Keratinocyte (primary cell): ENCODE data around the gene PTPRT. TPM values are rescaled to one million over a fixed set of nuclear protein-coding genes. Genes with fewer than 3 reads are reported as not detected.

Source experiments
- DNase-seq: peaks from one replicate; pipeline ENCODE4 v3.0.0-alpha.2; 2011; ENCODE audit warnings: low read depth, missing footprints, low spot score
- FAIRE-seq: peaks from 2 replicates; lab custom pipeline; 2011; peaks lifted over from hg19 to GRCh38; lab: Jason Lieb, UNC
- H2AFZ ChIP-seq: 2 replicates; pipeline ENCODE4 v1.6.0; 2012; ENCODE audit warnings: low read length, control low read depth, inconsistent platforms; ENCODE audit not compliant: control insufficient read depth
- H3K27ac ChIP-seq: 2 replicates; pipeline ENCODE4 v1.5.1; 2011; ENCODE audit warnings: low read length; ENCODE audit not compliant: control insufficient read depth, insufficient read depth
- H3K27me3 ChIP-seq: 3 replicates; pipeline ENCODE4 v1.6.0; 2011; ENCODE audit warnings: low read length; ENCODE audit not compliant: control insufficient read depth, insufficient read depth; ENCODE audit errors: extremely low read depth
- H3K36me3 ChIP-seq, 2 experiments: 2 replicates in 1 of 2; 3 replicates in 1 of 2; pipeline ENCODE4 v1.5.1; 2011; ENCODE audit warnings: low read length in 2 of 2, mild to moderate bottlenecking in 1 of 2; ENCODE audit not compliant: control insufficient read depth in 2 of 2, insufficient read depth in 2 of 2; ENCODE audit errors: extremely low read depth in 1 of 2
- H3K4me1 ChIP-seq: 3 replicates; pipeline ENCODE4 v1.5.1; 2011; ENCODE audit warnings: low read length; ENCODE audit not compliant: control insufficient read depth, insufficient read depth; ENCODE audit errors: extremely low read depth
- H3K4me2 ChIP-seq: 3 replicates; pipeline ENCODE4 v1.6.0; 2011; ENCODE audit warnings: low read depth, low read length; ENCODE audit not compliant: control insufficient read depth, insufficient read depth; ENCODE audit errors: extremely low read depth
- H3K4me3 ChIP-seq, 3 experiments: fragments of 200-600 bp in 1 of 3; sonication (generic) in 1 of 3; 2 replicates in 2 of 3; 3 replicates in 1 of 3; pipeline ENCODE4 v1.5.1; 2011 to 2016; ENCODE audit warnings: low read length in 3 of 3, mild to moderate bottlenecking in 3 of 3, control low read depth in 2 of 3, inconsistent platforms in 1 of 3, low read depth in 1 of 3, mixed read lengths in 1 of 3, mixed run types in 1 of 3, moderate library complexity in 1 of 3; ENCODE audit not compliant: control insufficient read depth in 2 of 3, insufficient read depth in 2 of 3; ENCODE audit errors: extremely low read depth in 1 of 3
- H3K79me2 ChIP-seq: 2 replicates; pipeline ENCODE4 v1.6.0; 2012; ENCODE audit warnings: low read length; ENCODE audit not compliant: control insufficient read depth, insufficient read depth
- H3K9ac ChIP-seq: 3 replicates; pipeline ENCODE4 v1.6.0; 2011; ENCODE audit warnings: low read length; ENCODE audit not compliant: control insufficient read depth, insufficient read depth; ENCODE audit errors: extremely low read depth
- H3K9me1 ChIP-seq: 3 replicates; pipeline ENCODE4 v1.6.0; 2011; ENCODE audit warnings: low read length; ENCODE audit not compliant: control insufficient read depth, insufficient read depth; ENCODE audit errors: extremely low read depth
- H3K9me3 ChIP-seq: 2 replicates; pipeline ENCODE4 v1.5.1; 2012; ENCODE audit warnings: low read depth, low read length; ENCODE audit not compliant: control insufficient read depth
- H4K20me1 ChIP-seq: 3 replicates; pipeline ENCODE4 v1.6.0; 2011; ENCODE audit warnings: low read length; ENCODE audit not compliant: control insufficient read depth, insufficient read depth; ENCODE audit errors: extremely low read depth
- CTCF ChIP-seq, 3 experiments: IDR thresholded peaks in 1 of 3; conservative IDR thresholded peaks in 1 of 3; optimal IDR thresholded peaks in 1 of 3; 2 replicates in 2 of 3; 3 replicates in 1 of 3; pipeline versions ENCODE3 to v1.5.1; 2011; ENCODE audit warnings: low read length in 3 of 3, mild to moderate bottlenecking in 3 of 3, moderate library complexity in 2 of 3, control low read depth in 1 of 3, inconsistent platforms in 1 of 3; ENCODE audit not compliant: insufficient read depth in 2 of 3; ENCODE audit errors: extremely low read depth in 1 of 3
- EZH2 ChIP-seq: IDR thresholded peaks from one replicate; pipeline ENCODE4 v1.6.1; 2012; ENCODE audit warnings: inconsistent platforms, mild to moderate bottlenecking, low read length, moderate library complexity
- dilution Hi-C: fragments of 300-500 bp; cut with MboI; formaldehyde crosslinking; loops from one replicate; pipeline ENCODE4 v1.7.0; 2020; ENCODE audit warnings: low sequenced_read_pairs; ENCODE audit not compliant: extremely low pct_ligation_motif_present
- polyA plus RNA-seq, 5 experiments: library from polyadenylated mRNA; depleted of rRNA in 3 of 5; stranded (reverse) in 3 of 5; stranded (forward) in 1 of 5; unstranded in 1 of 5; fragments of >200 nt; gene quantifications; 1 replicate in 1 of 5; 2 replicates in 3 of 5; 3 replicates in 1 of 5; pipeline versions ENCODE4 v1.2.1 to v1.2.3, GENCODE V29; 2011 to 2012; ENCODE audit warnings: missing spikeins in 2 of 5, low read depth in 1 of 5, low replicate concordance in 1 of 5

Gene PTPRT
- polyA plus RNA-seq, 1 donor (not counting 4 experiments of a cell fraction or from before 2014, with no cell fraction given) = not detected

DNA sequence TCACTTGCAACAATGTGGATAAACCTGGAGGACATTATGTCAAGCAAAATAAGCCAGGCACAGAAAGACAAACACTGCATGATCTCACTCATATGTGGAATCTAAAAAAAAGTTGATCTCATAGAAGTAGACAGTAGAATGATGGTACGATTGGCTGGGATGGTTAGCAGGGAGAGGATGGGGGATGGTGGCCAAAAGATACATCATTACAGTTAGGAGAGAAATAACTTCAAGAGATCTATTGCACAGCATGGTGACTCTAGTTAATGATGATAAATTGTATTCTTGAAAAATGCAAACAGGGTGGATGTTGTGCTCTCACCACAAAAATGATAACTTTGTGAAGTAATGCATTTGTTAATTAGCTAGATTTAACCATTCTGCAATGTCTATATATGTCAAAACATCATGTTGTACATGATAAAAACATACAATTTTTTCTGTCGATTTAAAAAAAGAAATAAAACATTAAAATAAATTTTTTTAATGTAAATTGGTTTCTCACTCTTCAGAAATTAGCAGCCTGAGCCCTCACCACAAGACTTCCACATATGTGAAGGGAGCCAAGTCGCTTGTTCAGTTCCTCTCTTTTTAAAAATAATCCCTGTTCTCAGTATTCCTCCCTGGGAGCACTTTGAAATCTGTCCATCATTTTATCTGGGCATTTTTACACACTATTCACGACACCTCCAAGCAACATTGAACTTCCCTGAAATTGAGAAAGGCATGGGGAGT, 34.2 kb downstream of the PTPRT start:
- no peaks in the 10 kb centered on the region for H3K4me1 ChIP-seq
- H3K9ac ChIP-seq = no peak overlapping the region
- H2AFZ ChIP-seq = no peak overlapping the region
- no peak for TF ChIP-seq EZH2
- no peak for TF ChIP-seq CTCF (optimal IDR thresholded peaks at IDR 0.05 in 1 of 3, IDR thresholded peaks at IDR 0.05 in 1 of 3, conservative IDR thresholded peaks at IDR 0.05 in 1 of 3; ENCODE audit: extremely low read depth in 1 of 3, insufficient read depth in 2 of 3, low read length in 3 of 3)
- no peak overlapping the region for H3K27ac ChIP-seq
- H3K36me3 ChIP-seq = no peaks in the 10 kb centered on the region
- H3K9me3 ChIP-seq = no peaks in the 10 kb centered on the region
- FAIRE-seq = no peak
- H4K20me1 ChIP-seq = no peaks in the 10 kb centered on the region
- no peaks in the 10 kb centered on the region for H3K27me3 ChIP-seq
- DNase-seq = no peak
- H3K4me2 ChIP-seq = no peak overlapping the region
- dilution Hi-C loops = no loop called here
- no peak overlapping the region for H3K4me3 ChIP-seq
- no peaks in the 10 kb centered on the region for H3K79me2 ChIP-seq
- no peaks in the 10 kb centered on the region for H3K9me1 ChIP-seq

- TF ChIP-seq CTCF (optimal IDR thresholded peaks at IDR 0.05 in 1 of 3, IDR thresholded peaks at IDR 0.05 in 1 of 3, conservative IDR thresholded peaks at IDR 0.05 in 1 of 3; ENCODE audit: extremely low read depth in 1 of 3, insufficient read depth in 2 of 3, low read length in 3 of 3) (no peak), EZH2 (no peak)
- Histone ChIP-seq H3K36me3 (no peaks in the 10 kb centered on the region), H3K27me3 (no peaks in the 10 kb centered on the region), H3K9me3 (peaks cover 2% of the 10 kb centered on the region), H3K27ac (no peak overlapping the region), H2AFZ (no peak overlapping the region), H4K20me1 (no peaks in the 10 kb centered on the region), H3K4me1 (no peaks in the 10 kb centered on the region), H3K4me2 (no peak overlapping the region), H3K79me2 (no peaks in the 10 kb centered on the region), H3K4me3 (no peak overlapping the region), H3K9ac (no peak overlapping the region), H3K9me1 (no peaks in the 10 kb centered on the region)
- DNase-seq (no peak), FAIRE-seq (no peak)
- dilution Hi-C loops = no loop called here
Observed at GRCh38 chr20:43151901-43152300, 37.8 kb downstream of the PTPRT start.
